Parathyroid adenoma (tissue), 2 donors: ENCODE results near the gene MATK.

Experiments used
- H2AFZ ChIP-seq: fragments of 300-600 bp; sonication (generic); one replicate; pipeline ENCODE4 v1.7.0; 2017; ENCODE audit warnings: antibody characterized with exemption, mild to moderate bottlenecking
- H3K27ac ChIP-seq: fragments of 300-600 bp; sonication (generic); one replicate; pipeline ENCODE4 v1.7.0; 2017
- H3K27me3 ChIP-seq: fragments of 300-600 bp; sonication (generic); one replicate; pipeline ENCODE4 v1.7.0; 2017; ENCODE audit warnings: low read length; ENCODE audit not compliant: control insufficient read depth, insufficient read depth
- H3K36me3 ChIP-seq: fragments of 300-600 bp; sonication (generic); one replicate; pipeline ENCODE4 v1.7.0; 2017; ENCODE audit warnings: low read length; ENCODE audit not compliant: control insufficient read depth, insufficient read depth
- H3K4me1 ChIP-seq: fragments of 300-600 bp; sonication (generic); one replicate; pipeline ENCODE4 v1.7.0; 2017; ENCODE audit warnings: control low read depth
- H3K4me2 ChIP-seq: fragments of 300-600 bp; sonication (generic); one replicate; pipeline ENCODE4 v1.7.0; 2017; ENCODE audit warnings: low read length
- H3K4me3 ChIP-seq: fragments of 300-600 bp; sonication (generic); one replicate; pipeline ENCODE4 v1.7.0; 2017; ENCODE audit warnings: low read depth, low read length
- H3K79me2 ChIP-seq: fragments of 300-600 bp; sonication (generic); one replicate; pipeline ENCODE4 v1.7.0; 2017; ENCODE audit warnings: control low read depth
- H3K9ac ChIP-seq: fragments of 300-600 bp; sonication (generic); one replicate; pipeline ENCODE4 v1.7.0; 2017; ENCODE audit warnings: mild to moderate bottlenecking
- H3K9me3 ChIP-seq: fragments of 300-600 bp; sonication (generic); one replicate; pipeline ENCODE4 v1.7.0; 2017; ENCODE audit warnings: low read length; ENCODE audit not compliant: control insufficient read depth
- CTCF ChIP-seq: fragments of 300-600 bp; sonication (generic); IDR thresholded peaks from one replicate; pipeline ENCODE4 v1.7.0; 2017; ENCODE audit warnings: antibody characterized with exemption, mild to moderate bottlenecking
- donor health status: primary hyperparathyroidism.

Gene MATK

GRCh38 chr19:3765121-3765520, 21.1 kb downstream of the MATK start:
- no peak for TF ChIP-seq CTCF
- no peaks in the 10 kb centered on the region for H3K4me1 ChIP-seq

GRCh38 chr19:3762501-3763459, 23.4 kb downstream of the MATK start, which contains the start of gene MRPL54:
Gene MRPL54 (plus strand): TSS chr19:3762682. CDS start chr19:3762701, 19 bp downstream.
- Histone ChIP-seq H3K36me3 (no peaks in the 10 kb centered on the region), H3K27me3 (no peaks in the 10 kb centered on the region), H3K27ac (peak within 1 kb of the TSS; percentile 97), H3K4me1 (no peaks in the 10 kb centered on the region), H2AFZ (peak within 1 kb of the TSS; percentile 98), H3K4me2 (peak within 1 kb of the TSS; percentile 99), H3K9ac (peak within 1 kb of the TSS; percentile 87), H3K9me3 (no peaks in the 10 kb centered on the region), H3K79me2 (peaks cover 5% of the 10 kb centered on the region), H3K4me3 (peak within 1 kb of the TSS; percentile 100)
- no peak for TF ChIP-seq CTCF

More at GRCh38 chr19:3765121-3765520, 21.1 kb downstream of the MATK start:
- Histone ChIP-seq H3K36me3 (no peaks in the 10 kb centered on the region), H3K4me2 (no peak overlapping the region), H3K4me3 (no peak overlapping the region), H3K9ac (no peak overlapping the region), H3K27ac (no peak overlapping the region), H2AFZ (no peak overlapping the region), H3K9me3 (no peaks in the 10 kb centered on the region), H3K27me3 (no peaks in the 10 kb centered on the region), H3K79me2 (peaks cover 5% of the 10 kb centered on the region)

- Histone ChIP-seq H3K4me1 (no peaks in the 10 kb centered on the region), H3K27ac (peak overlapping the region; percentile 97)
These were observed 24.1 kb downstream of the MATK start for GRCh38 chr19:3762130-3762473.

GRCh38 chr19:3761382-3762129, 24.6 kb downstream of the MATK start, which contains the start of gene APBA3:
Gene APBA3 (minus strand): TSS chr19:3761692. CDS start chr19:3760264, 1,428 bp downstream.
- Histone ChIP-seq H3K79me2 (peaks cover 5% of the 10 kb centered on the region), H3K36me3 (no peaks in the 10 kb centered on the region), H3K4me3 (peak within 1 kb of the TSS; percentile 100), H3K9me3 (no peaks in the 10 kb centered on the region), H3K27ac (peak within 1 kb of the TSS; percentile 97), H3K4me2 (peak within 1 kb of the TSS; percentile 99), H3K27me3 (no peaks in the 10 kb centered on the region), H3K9ac (peak within 1 kb of the TSS; percentile 87), H2AFZ (peak within 1 kb of the TSS; percentile 98), H3K4me1 (no peaks in the 10 kb centered on the region)
- TF ChIP-seq CTCF: peak; percentile 94

More at GRCh38 chr19:3762130-3762473, 24.1 kb downstream of the MATK start:
- Histone ChIP-seq H3K4me2 (peak overlapping the region; percentile 99), H3K9ac (no peak overlapping the region), H2AFZ (peak overlapping the region; percentile 93), H3K79me2 (peaks cover 5% of the 10 kb centered on the region), H3K9me3 (no peaks in the 10 kb centered on the region), H3K36me3 (no peaks in the 10 kb centered on the region), H3K4me3 (peak overlapping the region; percentile 100), H3K27me3 (no peaks in the 10 kb centered on the region)
- TF ChIP-seq CTCF: no peak
